ENCODE data around the gene TMEM164. TPM values are rescaled to one million over a fixed set of nuclear protein-coding genes. Genes with fewer than 3 reads are reported as not detected.

TMEM164 gene
- total and polyA plus RNA-seq, 2 of the 4 experiments (the other 2 are of a cell fraction), result 6.3 to 7.1 TPM

DNA sequence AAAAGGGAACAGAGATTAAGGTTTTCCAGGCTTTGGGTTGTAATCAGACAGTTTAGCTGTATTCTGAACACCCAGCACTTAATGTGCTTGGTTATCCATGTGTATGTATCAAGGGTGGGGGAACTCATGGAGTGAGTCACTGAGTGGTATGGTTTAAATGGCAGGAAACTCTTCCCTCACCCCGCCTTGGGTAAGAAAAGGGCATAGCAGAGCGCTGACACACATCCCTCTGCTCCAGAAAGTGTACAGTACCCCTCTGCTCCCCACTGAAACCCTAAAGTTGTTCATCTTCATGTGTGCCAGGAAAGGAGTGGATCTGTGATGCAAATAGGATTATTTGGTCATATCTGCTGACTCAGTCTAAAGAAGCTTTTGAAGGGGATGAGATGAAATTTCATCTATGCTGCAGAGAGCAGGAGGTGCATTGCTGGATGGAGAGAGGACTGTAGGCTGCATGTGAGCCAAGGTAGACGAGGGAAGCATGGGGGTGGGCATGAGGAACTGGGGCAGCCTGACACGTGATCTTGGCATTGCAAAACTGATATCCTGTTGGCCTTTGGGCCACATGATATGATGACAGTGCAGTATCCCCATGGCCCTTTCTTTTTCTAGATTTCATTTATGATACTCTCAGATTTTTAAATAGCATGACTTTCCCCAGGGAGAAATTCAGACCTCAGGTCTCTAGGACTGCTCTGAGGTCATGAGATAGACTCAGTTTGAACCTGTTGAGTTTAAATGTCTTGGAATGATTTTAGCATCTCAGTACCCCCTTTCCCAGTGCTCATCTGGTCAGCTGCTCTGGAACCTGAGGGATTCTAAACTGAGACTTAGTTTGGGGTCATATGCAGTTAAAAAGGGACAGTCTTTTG is 84.8 kb downstream of the TMEM164 start:
- intact Hi-C loops (cut with micrococcal nuclease), result loop anchor here (2.0 to 10.0 kb wide), 2 partner anchors 85 to 327 kb away; partner anchors contain the start of gene TMEM164
- ATAC-seq (ENCODE audit: low read depth), result peak; percentile 80
- TF ChIP-seq MXI1 (IDR thresholded peaks at IDR 0.05; ENCODE audit: borderline replicate concordance, low read depth, low read length) (no peak), FOS (IDR thresholded peaks at IDR 0.05; ENCODE audit: low read depth, low read length) (peak; percentile 73), SMC3 (IDR thresholded peaks at IDR 0.05; ENCODE audit: low read depth, low read length) (no peak), CHD1 (IDR thresholded peaks at IDR 0.05; ENCODE audit: low read depth, low read length) (no peak), MAFK (IDR thresholded peaks at IDR 0.05; ENCODE audit: low read depth, low read length) (peak; percentile 95), RFX5 (IDR thresholded peaks at IDR 0.05; ENCODE audit: low read depth, low read length) (no peak), NFE2L2 (IDR thresholded peaks at IDR 0.05; ENCODE audit: low read depth, low read length) (0 out of 2 replicates have a peak, but pooled peaks have one; percentile 48), RCOR1 (IDR thresholded peaks at IDR 0.05; ENCODE audit: insufficient replicate concordance, low read length) (no peak), CEBPB (IDR thresholded peaks at IDR 0.05; ENCODE audit: low read depth, low read length) (peak; percentile 38; the same call in 1 of the 2 replicates), MAZ (IDR thresholded peaks at IDR 0.05; ENCODE audit: borderline replicate concordance, low read depth, low read length) (no peak), RAD21 (IDR thresholded peaks at IDR 0.05; ENCODE audit: low read length) (no peak)
- TF ChIP-seq, protein P1, sequence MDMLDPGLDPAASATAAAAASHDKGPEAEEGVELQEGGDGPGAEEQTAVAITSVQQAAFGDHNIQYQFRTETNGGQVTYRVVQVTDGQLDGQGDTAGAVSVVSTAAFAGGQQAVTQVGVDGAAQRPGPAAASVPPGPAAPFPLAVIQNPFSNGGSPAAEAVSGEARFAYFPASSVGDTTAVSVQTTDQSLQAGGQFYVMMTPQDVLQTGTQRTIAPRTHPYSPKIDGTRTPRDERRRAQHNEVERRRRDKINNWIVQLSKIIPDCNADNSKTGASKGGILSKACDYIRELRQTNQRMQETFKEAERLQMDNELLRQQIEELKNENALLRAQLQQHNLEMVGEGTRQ (IDR thresholded peaks at IDR 0.05; ENCODE audit: low read depth, low read length), result peak; percentile 78
- TF ChIP-seq, protein P2, sequence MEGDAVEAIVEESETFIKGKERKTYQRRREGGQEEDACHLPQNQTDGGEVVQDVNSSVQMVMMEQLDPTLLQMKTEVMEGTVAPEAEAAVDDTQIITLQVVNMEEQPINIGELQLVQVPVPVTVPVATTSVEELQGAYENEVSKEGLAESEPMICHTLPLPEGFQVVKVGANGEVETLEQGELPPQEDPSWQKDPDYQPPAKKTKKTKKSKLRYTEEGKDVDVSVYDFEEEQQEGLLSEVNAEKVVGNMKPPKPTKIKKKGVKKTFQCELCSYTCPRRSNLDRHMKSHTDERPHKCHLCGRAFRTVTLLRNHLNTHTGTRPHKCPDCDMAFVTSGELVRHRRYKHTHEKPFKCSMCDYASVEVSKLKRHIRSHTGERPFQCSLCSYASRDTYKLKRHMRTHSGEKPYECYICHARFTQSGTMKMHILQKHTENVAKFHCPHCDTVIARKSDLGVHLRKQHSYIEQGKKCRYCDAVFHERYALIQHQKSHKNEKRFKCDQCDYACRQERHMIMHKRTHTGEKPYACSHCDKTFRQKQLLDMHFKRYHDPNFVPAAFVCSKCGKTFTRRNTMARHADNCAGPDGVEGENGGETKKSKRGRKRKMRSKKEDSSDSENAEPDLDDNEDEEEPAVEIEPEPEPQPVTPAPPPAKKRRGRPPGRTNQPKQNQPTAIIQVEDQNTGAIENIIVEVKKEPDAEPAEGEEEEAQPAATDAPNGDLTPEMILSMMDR (conservative IDR thresholded peaks at IDR 0.05; ENCODE audit: low read depth, low read length), result no peak

More for the DNA sequence above, 84.8 kb downstream of the TMEM164 start:
- H3K27me3 ChIP-seq (ENCODE audit: control insufficient read depth, insufficient read depth, low read length), result no peaks in the 10 kb centered on the region
- peaks cover 0 to 7% of the 10 kb centered on the region in 2 experiments; a peak in 1 of 4 replicates for H3K79me1 ChIP-seq (ENCODE audit: low read depth in 1 of 2, low read length in 2 of 2)
- POLR2A ChIA-PET (ENCODE audit: unreplicated experiment), result no interaction called here
- peaks cover 8% of the 10 kb centered on the region; the same call in 1 of the 2 replicates for H3K9me1 ChIP-seq (ENCODE audit: insufficient read depth, low read length)
- H3K27ac ChIP-seq (ENCODE audit: insufficient read depth, low read length), result peak overlapping the region; percentile 99
- H4K5ac ChIP-seq (ENCODE audit: low read depth, low read length), result peak overlapping the region; percentile 91
- H4K91ac ChIP-seq (ENCODE audit: insufficient read depth, low read depth, low read length), result peak overlapping the region; percentile 89
- no CpG with 5 or more reads among the region's 4 CpGs for WGBS, 2 experiments (ENCODE audit: extremely low coverage in 2 of 2, insufficient read length in 1 of 2)
- H3K56ac ChIP-seq (ENCODE audit: extremely low read depth, insufficient read depth, low read length), result peak overlapping the region; percentile 79
- CTCF ChIA-PET, result interaction anchor here (0.9 kb wide), 1 partner anchor 176 kb away, joined by 3 read pairs; no protein-coding TSS in a partner anchor
- H2AFZ ChIP-seq (replicated peaks; ENCODE audit: low read length, poor library complexity), result no peak overlapping the region
- peak overlapping the region; percentile 35 for H2AK9ac ChIP-seq (replicated peaks; ENCODE audit: low read depth, low read length, poor library complexity)
- BruUV-seq (replicated peaks), result TSS peak; percentile 36
- H3K23ac ChIP-seq (ENCODE audit: low read depth, low read length), result peak overlapping the region; percentile 78
- no peaks in the 10 kb centered on the region for H3K9me3 ChIP-seq (ENCODE audit: control insufficient read depth, insufficient read depth, low read length)
- peak overlapping the region; percentile 85; the same call in 1 of the 2 replicates for H2AK5ac ChIP-seq (ENCODE audit: low read depth, low read length)
- peak overlapping the region; percentile 66; the same call in 1 of the 3 replicates for H2BK15ac ChIP-seq (ENCODE audit: low read depth, low read length)
- DNase-seq, result peak; percentile 94
- peak overlapping the region; percentile 99 for H2BK5ac ChIP-seq (ENCODE audit: low read depth, low read length, poor library complexity, severe bottlenecking)
- H4K8ac ChIP-seq (ENCODE audit: low read depth in 2 of 2, low read length in 2 of 2), result peak overlapping the region; percentile 34 to 85
- peak overlapping the region; percentile 88 for H2BK20ac ChIP-seq (ENCODE audit: low read depth, low read length)
- peak overlapping the region; percentile 98 for H3K18ac ChIP-seq (ENCODE audit: low read depth, low read length)
- peak overlapping the region; percentile 55 for H3K9ac ChIP-seq (ENCODE audit: low read depth, low read length)
- peak overlapping the region; percentile 80 for H3K4me2 ChIP-seq (ENCODE audit: low read depth, low read length)
- H4K20me1 ChIP-seq (ENCODE audit: insufficient read depth, low read length), result peaks cover 3% of the 10 kb centered on the region; the same call in 1 of the 2 replicates
- no peaks in the 10 kb centered on the region for H3K36me3 ChIP-seq (ENCODE audit: control insufficient read depth, insufficient read depth, low read length)
- H3K14ac ChIP-seq (replicated peaks; ENCODE audit: low read depth, low read length), result peak overlapping the region; percentile 92
- H3K4ac ChIP-seq (ENCODE audit: low read depth, low read length), result peak overlapping the region; percentile 95
- dilution Hi-C loops (cut with HindIII; ENCODE audit: low sequenced_read_pairs, unreplicated experiment) (no loop called here), in situ Hi-C loops (cut with MboI; ENCODE audit: low sequenced_read_pairs) (no loop called here)
- peaks cover 7% of the 10 kb centered on the region for H3K4me1 ChIP-seq (ENCODE audit: control insufficient read depth, insufficient read depth, low read length)
- H2BK120ac ChIP-seq (ENCODE audit: low read depth, low read length), result peak overlapping the region; percentile 92
- H3K4me3 ChIP-seq (ENCODE audit: insufficient read depth, low read depth, low read length), result peak overlapping the region; percentile 1; the same call in 1 of the 2 replicates

Data from IMR-90 (cell line).